Hepatocyte (in vitro differentiated cells): ENCODE results near the gene KIF5A. TPM values are rescaled to one million over a fixed set of nuclear protein-coding genes. Genes with fewer than 3 reads are reported as not detected.

Source experiments
- DNase-seq: peaks from one replicate; pipeline ENCODE4 v3.0.0-alpha.2; 2016; ENCODE audit warnings: low spot score
- H2AFZ ChIP-seq: fragments of 200-600 bp; sonication (generic); 2 replicates; pipeline ENCODE4 v1.6.0; 2016; ENCODE audit warnings: antibody characterized with exemption, mild to moderate bottlenecking
- H3K27ac ChIP-seq: fragments of 200-600 bp; sonication (generic); 2 replicates; pipeline ENCODE4 v1.5.1; 2016; ENCODE audit warnings: mild to moderate bottlenecking
- H3K27me3 ChIP-seq: fragments of 200-600 bp; sonication (generic); 2 replicates; pipeline ENCODE4 v1.6.1; 2016
- H3K36me3 ChIP-seq: fragments of 200-600 bp; sonication (generic); replicated peaks from 2 replicates; pipeline ENCODE4 v1.5.1; 2016; ENCODE audit warnings: low read depth; ENCODE audit not compliant: insufficient read depth
- H3K4me1 ChIP-seq: fragments of 200-600 bp; sonication (generic); 2 replicates; pipeline ENCODE4 v1.5.1; 2016; ENCODE audit warnings: mild to moderate bottlenecking, moderate library complexity; ENCODE audit not compliant: insufficient read depth
- H3K4me2 ChIP-seq: fragments of 200-600 bp; sonication (generic); 2 replicates; pipeline ENCODE4 v1.6.0; 2016
- H3K4me3 ChIP-seq: fragments of 200-600 bp; sonication (generic); 2 replicates; pipeline ENCODE4 v1.5.1; 2016; ENCODE audit warnings: mild to moderate bottlenecking
- H3K79me2 ChIP-seq: fragments of 200-600 bp; sonication (generic); 2 replicates; pipeline ENCODE4 v1.6.0; 2017; ENCODE audit warnings: mild to moderate bottlenecking
- H3K9me2 ChIP-seq: fragments of 200-600 bp; sonication (generic); replicated peaks from 2 replicates; pipeline ENCODE4 v1.6.0; 2017; ENCODE audit warnings: mild to moderate bottlenecking; ENCODE audit not compliant: insufficient read depth
- H3K9me3 ChIP-seq: fragments of 200-600 bp; sonication (generic); 2 replicates; pipeline ENCODE4 v1.5.1; 2016; ENCODE audit warnings: low read depth, mild to moderate bottlenecking
- H4K20me1 ChIP-seq: fragments of 200-600 bp; sonication (generic); 2 replicates; pipeline ENCODE4 v1.6.0; 2016; ENCODE audit warnings: mild to moderate bottlenecking; ENCODE audit not compliant: insufficient read depth, poor library complexity, severe bottlenecking
- CTCF ChIP-seq: fragments of 200-600 bp; sonication (generic); IDR thresholded peaks from 2 replicates; pipeline ENCODE4 v1.5.1; 2016; ENCODE audit warnings: antibody characterized with exemption, mild to moderate bottlenecking; ENCODE audit not compliant: poor library complexity
- EZH2 ChIP-seq: fragments of 200-600 bp; sonication (generic); IDR thresholded peaks from 2 replicates; pipeline ENCODE4 v1.6.1; 2016; ENCODE audit warnings: antibody characterized with exemption, mild to moderate bottlenecking, borderline replicate concordance
- EZH2phosphoT487 ChIP-seq: fragments of 200-600 bp; sonication (generic); IDR thresholded peaks from one replicate; pipeline ENCODE4 v1.6.1; 2018; ENCODE audit warnings: antibody characterized with exemption, mild to moderate bottlenecking, low read depth, moderate library complexity; ENCODE audit not compliant: unreplicated experiment, severe bottlenecking
- WGBS: methylation state at CpG from one replicate; pipeline ENCODE4 v1.1.6; 2016; ENCODE audit warnings: low lambda C conversion rate; ENCODE audit errors: missing lambda C conversion rate; 5-methylcytosine and 5-hydroxymethylcytosine counted together
- polyA plus RNA-seq: library from polyadenylated mRNA; unstranded; fragments of >200 nt; fragmentation: Nextera tagmentation; extraction: Ambion mirVana; gene quantifications from 2 replicates; pipeline ENCODE4 v1.2.1, GENCODE V29; 2016
- total RNA-seq: library from RNA; depleted of rRNA; stranded (reverse); fragments of >200 nt; gene quantifications from 2 replicates; pipeline ENCODE4 v1.2.3, GENCODE V29; 2014

Gene KIF5A
- total and polyA plus RNA-seq, 2 experiments from 2014 or later, result 0.03 to 0.18 TPM

GRCh38 chr12:57603324-57603723, 53.5 kb downstream of the KIF5A start:
- Histone ChIP-seq H3K4me1 (peaks cover 19% of the 10 kb centered on the region), H3K4me3 (no peak overlapping the region), H3K9me2 (no peaks in the 10 kb centered on the region), H3K9me3 (no peaks in the 10 kb centered on the region), H3K27me3 (no peaks in the 10 kb centered on the region), H3K27ac (peak overlapping the region; percentile 59), H3K36me3 (no peaks in the 10 kb centered on the region), H3K79me2 (no peaks in the 10 kb centered on the region), H3K4me2 (peak overlapping the region; percentile 93), H2AFZ (no peak overlapping the region), H4K20me1 (no peaks in the 10 kb centered on the region)
- TF ChIP-seq CTCF (no peak), EZH2phosphoT487 (no peak), EZH2 (no peak)
- WGBS, result 73% methylated on average over 2 of the region's 2 CpGs
- DNase-seq, result no peak

GRCh38 chr12:57603815-57604453, 54.1 kb downstream of the KIF5A start:
- Histone ChIP-seq H3K9me3 (no peaks in the 10 kb centered on the region), H3K4me1 (peaks cover 19% of the 10 kb centered on the region), H3K4me2 (peak overlapping the region; percentile 93), H3K27me3 (no peaks in the 10 kb centered on the region), H3K36me3 (no peaks in the 10 kb centered on the region), H3K79me2 (no peaks in the 10 kb centered on the region), H4K20me1 (no peaks in the 10 kb centered on the region), H3K27ac (peak overlapping the region; percentile 69), H2AFZ (peak overlapping the region; percentile 87), H3K4me3 (peak overlapping the region; percentile 88), H3K9me2 (no peaks in the 10 kb centered on the region)
- 23% methylated on average over 6 of the region's 6 CpGs for WGBS
- TF ChIP-seq EZH2phosphoT487 (no peak), CTCF (no peak), EZH2 (no peak)
- peak; percentile 50 for DNase-seq

- TF ChIP-seq CTCF, result no peak
- TF ChIP-seq EZH2phosphoT487, result no peak
- no peak for TF ChIP-seq EZH2
- Histone ChIP-seq H3K27ac (peak within 1 kb of the TSS; percentile 69), H3K4me1 (peaks cover 19% of the 10 kb centered on the region), H4K20me1 (no peaks in the 10 kb centered on the region), H3K9me3 (no peaks in the 10 kb centered on the region), H3K4me3 (peak within 1 kb of the TSS; percentile 88), H3K36me3 (no peaks in the 10 kb centered on the region), H3K79me2 (no peaks in the 10 kb centered on the region), H3K9me2 (no peaks in the 10 kb centered on the region), H2AFZ (peak within 1 kb of the TSS; percentile 87), H3K4me2 (peak within 1 kb of the TSS; percentile 93), H3K27me3 (no peaks in the 10 kb centered on the region)
- peak; percentile 64 for DNase-seq
- WGBS, result 0% methylated on average over 8 of the region's 36 CpGs
Observed at GRCh38 chr12:57604454-57604991, 54.7 kb downstream of the KIF5A start, which contains the start of gene DTX3. Gene DTX3, plus strand, starts transcription at chr12:57604824. Its CDS starts 1,694 bp downstream, at chr12:57606518.
